ENCODE measurements around the gene TSNAXIP1.

TSNAXIP1 gene

DNA sequence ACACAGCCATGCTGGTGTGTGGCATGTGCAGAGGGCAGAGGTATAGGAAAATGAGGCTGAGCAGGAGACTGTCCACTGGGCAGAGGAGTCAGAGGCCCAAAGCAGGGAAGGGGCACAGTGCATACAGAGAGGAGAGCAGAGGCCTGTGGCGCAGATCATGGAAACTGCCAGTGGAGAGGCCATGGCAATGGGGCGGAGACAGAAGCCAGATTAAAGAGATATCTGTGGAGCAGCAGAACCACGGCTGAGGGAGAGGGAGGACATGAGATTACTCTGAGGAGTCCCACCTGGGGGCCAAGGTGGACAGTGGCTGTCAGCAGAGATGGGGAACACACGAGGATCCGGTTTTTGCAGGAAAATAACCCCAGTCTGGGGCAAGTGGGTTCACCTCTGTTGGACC lies 43.6 kb upstream of the TSNAXIP1 start:
- TF ChIP-seq, protein P1, sequence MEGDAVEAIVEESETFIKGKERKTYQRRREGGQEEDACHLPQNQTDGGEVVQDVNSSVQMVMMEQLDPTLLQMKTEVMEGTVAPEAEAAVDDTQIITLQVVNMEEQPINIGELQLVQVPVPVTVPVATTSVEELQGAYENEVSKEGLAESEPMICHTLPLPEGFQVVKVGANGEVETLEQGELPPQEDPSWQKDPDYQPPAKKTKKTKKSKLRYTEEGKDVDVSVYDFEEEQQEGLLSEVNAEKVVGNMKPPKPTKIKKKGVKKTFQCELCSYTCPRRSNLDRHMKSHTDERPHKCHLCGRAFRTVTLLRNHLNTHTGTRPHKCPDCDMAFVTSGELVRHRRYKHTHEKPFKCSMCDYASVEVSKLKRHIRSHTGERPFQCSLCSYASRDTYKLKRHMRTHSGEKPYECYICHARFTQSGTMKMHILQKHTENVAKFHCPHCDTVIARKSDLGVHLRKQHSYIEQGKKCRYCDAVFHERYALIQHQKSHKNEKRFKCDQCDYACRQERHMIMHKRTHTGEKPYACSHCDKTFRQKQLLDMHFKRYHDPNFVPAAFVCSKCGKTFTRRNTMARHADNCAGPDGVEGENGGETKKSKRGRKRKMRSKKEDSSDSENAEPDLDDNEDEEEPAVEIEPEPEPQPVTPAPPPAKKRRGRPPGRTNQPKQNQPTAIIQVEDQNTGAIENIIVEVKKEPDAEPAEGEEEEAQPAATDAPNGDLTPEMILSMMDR (IDR thresholded peaks at IDR 0.05; ENCODE audit: low read depth, low read length) = no peak
- no peak for DNase-seq (ENCODE audit: extremely low read depth, low read depth)

DNA sequence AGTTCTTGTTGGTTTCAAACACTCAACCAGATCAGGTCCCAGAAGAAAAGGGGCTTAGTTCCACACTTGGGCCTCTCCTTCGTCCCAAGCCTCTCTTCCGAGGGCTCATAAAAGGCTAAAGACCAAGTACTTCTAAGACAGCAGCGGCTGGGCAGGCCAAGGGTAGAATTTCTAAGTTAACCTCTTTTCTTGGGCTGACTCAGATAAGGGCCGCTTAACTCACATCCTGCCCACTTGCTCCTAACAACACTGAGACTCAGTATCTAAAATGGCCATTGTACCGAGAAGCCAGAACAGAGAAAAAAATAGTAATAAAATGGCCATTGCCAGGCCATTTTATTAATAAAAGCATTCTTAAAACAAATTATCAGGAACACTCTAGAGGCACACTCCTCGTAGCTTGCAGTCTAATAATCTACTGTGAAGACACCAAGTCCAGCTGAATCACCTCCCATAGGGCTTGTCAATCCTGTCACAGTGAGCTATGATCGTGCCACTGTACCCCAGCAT lies 42.5 kb upstream of the TSNAXIP1 start:
- no peak for DNase-seq (ENCODE audit: extremely low read depth, low read depth)
- TF ChIP-seq, protein P1 (IDR thresholded peaks at IDR 0.05; ENCODE audit: low read depth, low read length) = no peak

DNA sequence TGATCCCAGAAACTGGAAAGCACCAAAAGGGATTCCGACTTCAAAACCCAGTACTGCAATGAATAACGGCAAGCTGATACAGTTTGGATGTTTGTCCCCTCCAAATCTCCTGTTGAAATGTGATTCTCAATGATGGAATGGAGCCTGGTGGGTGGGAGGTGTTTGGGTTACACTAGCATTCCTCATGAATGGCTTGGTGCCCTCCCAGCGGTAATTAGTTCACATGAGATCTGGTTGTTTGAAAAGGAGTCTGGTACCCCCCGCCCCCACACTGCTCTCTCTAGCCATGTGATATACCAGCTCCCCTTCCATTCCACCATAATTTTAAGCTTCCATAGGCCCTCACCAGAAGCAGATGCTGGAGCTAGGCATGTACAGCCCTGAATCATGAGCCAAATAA lies 40.4 kb upstream of the TSNAXIP1 start:
- no peak for DNase-seq (ENCODE audit: extremely low read depth, low read depth)
- TF ChIP-seq, protein P1 (IDR thresholded peaks at IDR 0.05; ENCODE audit: low read depth, low read length) = no peak

DNA sequence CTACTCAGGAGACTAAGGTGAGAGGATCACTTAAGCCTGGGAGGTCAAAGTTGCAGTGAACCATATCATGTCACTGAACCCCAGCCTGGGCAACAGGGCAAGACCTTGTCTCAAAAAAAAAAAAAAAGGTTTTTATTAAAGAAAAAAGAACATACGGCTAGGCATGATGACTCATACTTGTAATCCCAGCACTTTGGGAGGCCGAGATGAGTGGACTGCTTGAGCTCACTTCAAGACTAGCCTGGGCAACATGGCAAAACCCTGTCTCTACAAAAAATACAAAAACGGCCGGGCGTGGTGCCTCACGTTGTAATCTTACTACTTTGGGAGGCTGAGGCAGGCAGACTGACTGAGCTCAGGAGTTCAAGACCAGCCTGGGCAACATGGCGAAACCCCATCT lies 38.7 kb upstream of the TSNAXIP1 start:
- TF ChIP-seq, protein P1 (IDR thresholded peaks at IDR 0.05; ENCODE audit: low read depth, low read length) = no peak
- DNase-seq (ENCODE audit: extremely low read depth, low read depth) = peak; percentile 4

DNA sequence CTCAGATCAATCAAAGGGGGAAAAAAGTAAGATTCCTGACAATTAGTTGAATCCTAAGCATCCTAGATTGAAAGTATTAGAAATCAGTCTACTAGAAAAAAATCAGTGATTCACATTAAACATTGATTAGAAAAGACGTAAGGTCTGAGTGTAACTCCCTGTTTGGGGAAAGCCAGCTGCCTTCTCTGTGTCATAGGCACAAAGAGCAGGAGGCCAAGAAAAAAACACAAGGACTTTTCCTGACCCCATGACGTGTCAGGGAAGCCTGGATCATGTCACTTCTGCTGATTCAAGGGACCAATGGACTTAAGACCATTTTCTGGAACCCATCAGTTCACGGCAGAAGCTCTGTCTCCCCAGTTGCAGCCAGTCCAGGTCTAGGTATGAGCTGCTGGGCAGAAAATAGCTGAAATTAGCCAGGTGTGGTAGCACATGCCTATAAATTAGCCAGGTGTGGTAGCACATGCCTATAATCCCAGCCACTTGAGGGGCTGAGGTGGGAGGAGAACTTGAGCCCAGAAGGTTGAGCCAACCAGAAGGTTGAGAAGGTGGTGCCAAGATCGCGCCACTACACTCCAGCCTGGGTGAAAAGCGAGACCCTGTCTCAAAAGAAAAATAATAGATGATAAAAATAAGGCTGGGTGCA lies 36.2 kb upstream of the TSNAXIP1 start:
- TF ChIP-seq, protein P1 (IDR thresholded peaks at IDR 0.05; ENCODE audit: low read depth, low read length) = no peak

DNA sequence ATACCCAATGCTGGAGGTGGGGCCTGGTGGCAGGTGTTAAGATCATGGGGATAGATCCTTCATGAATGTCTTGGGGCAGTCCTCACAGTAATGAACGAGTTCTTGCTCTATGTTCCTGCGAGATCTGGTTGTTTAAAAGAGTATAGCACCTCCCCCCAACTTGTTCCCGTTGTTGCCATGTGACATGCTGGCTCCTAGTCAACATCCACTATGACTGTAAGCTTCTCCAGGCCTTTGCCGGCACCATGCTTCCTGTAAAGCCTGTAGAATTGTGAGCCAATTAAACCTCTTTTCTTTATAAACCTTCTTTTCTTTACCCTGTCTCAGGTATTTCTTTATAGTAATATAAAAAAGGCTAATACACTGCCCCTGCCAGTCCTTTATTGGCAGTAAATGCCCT lies 33.6 kb upstream of the TSNAXIP1 start:
- TF ChIP-seq, protein P1 (IDR thresholded peaks at IDR 0.05; ENCODE audit: low read depth, low read length) = no peak
- no peak for DNase-seq (ENCODE audit: extremely low read depth, low read depth)

More for the DNA sequence above, 36.2 kb upstream of the TSNAXIP1 start:
- no peak for DNase-seq (ENCODE audit: extremely low read depth, low read depth)

DNA sequence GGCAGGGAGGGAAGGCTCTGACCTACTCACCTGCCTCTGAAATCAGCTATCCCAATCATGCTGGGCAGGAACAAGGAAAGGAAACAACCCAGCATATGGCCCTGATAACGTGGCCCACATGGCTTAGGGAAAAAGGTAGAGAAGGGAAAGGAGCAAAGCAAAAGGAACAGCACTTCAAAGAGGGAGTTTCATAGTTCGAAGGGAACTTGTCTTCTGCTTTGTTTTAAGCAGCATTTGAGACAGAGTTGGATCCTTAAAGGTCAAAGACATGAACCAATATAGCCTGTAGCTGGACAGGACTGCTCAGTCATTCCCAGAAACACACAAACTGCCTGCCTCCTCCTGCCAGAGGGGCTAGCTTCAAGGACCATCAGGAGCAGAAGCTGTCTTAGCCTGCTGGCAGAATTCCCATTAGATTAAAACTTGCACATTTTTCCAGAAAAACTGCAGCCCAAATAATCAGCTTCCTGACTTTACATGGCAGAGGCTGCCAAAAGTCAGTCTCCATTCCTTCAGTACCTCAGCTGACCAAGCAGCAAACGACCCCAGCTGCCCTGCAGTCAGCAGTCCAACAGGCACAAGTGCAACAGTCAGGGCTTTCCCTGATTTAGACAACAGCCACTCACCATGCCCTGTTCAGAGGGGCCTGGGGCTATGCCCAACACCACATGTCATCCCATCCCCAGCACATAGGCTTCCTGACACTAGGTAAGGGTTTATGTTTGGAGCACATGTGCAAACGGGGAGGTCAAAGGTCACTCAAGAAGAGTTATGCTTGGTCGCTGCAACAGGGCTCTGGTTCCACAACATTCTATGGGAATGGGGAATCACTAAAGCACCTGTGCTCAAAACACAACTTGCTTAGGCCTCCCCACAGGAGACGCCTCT lies 32.9 kb upstream of the TSNAXIP1 start:
- TF ChIP-seq, protein P1 (IDR thresholded peaks at IDR 0.05; ENCODE audit: low read depth, low read length) = no peak
- no peak for DNase-seq (ENCODE audit: extremely low read depth, low read depth)
